ENCODE measurements around the gene CLIP4.

The CLIP4 gene

DNA sequence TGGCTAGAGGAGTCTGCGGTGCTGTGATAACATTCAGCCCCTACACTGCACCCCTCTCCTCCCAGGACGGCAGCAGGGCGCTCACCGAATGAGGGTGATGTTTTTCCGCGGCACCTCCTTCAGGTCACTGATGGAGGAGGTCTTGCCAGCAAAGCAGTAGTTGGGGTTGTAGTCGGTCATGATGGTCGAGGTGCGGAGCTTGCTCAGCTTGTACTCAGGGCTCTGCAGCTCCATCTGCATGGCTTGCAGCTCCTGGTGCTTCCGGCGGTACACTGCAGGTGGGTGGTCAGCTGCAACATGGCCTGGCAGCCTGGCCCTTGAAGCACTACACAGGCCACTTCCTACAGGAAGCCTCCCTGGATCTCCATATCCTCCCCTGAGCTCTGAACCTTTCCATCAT is 108.0 kb downstream of the CLIP4 start:
- no peak for DNase-seq

DNA sequence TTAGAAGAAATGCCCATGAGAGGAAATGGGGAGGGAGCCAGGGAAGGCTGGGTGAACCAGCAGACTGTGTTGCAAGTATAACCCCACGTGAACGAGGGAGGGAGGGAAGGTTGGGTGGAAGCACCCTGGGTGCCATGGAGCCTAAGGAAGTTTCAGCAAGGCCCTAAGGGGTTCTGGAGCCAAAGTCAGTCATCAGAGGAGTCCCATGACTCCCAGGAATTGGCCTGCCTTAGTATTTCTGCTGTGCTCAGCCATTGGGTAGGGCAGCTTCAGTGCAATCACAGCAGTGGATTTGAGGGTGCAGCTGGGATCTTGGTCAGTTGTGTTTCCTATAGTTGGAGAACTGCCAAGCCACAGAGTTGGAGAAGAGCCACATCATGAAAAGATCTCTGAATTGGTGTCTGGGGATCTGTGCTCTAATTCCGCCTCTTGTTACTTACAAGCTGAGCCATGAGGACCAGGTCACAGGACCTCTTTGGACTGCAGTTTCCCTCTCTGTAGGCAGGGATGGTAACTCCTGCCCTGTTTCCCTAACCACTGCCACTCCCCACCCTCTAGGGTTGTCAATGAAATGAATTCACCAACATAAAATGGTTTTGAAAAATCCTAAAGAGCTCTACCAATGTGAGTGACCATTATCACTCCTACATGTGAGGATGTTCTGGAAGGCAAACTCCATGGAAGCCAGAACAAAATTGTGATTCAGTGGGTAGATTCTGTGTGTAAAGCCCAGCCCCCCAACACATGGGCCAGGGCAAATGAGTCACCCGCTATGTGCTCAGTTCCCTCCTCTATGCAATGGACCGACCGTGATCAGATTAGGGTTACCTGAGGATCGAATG is 108.9 kb downstream of the CLIP4 start:
- DNase-seq: peak; percentile 54

DNA sequence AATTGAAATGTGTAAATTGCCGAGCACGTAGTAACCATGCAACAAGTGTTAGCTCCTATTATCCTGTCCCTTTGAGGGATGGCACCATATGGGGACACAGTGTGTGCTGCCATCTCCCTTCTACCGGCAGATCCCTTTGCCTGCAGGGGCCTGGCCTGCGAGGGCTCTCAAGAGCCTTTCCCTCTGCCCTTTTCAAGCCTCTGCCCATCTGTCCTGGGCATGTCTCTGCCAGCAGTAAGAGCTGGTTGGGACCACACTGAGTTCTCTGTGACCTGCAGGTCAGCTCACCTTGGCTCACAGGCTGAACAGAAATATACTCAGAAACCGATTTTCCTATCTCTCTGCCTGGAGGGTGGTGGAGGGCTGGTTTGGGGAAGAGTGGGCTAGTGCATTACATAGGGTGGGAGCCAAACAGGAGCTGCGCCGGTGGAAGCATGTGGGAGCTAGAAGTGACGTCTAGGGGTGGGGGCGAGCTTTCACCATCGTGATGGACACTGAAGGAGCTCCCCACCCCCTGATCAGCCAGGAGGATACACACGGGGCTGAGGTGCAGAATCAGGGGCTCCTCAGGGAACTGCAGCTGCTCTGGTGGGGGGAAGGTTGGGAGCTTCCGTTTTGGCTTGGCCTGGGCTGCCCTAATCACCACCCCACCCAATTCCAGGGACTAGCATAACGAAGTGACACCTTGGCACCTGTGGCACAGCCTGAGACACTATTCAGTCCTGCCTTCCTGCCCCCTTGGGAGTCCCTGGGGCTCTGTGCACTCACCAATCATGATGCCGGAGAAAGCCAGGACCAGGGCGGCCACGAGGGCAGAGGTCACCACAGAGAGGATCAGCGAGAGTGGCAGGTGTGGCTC is 109.7 kb downstream of the CLIP4 start:
- no peak for DNase-seq

DNA sequence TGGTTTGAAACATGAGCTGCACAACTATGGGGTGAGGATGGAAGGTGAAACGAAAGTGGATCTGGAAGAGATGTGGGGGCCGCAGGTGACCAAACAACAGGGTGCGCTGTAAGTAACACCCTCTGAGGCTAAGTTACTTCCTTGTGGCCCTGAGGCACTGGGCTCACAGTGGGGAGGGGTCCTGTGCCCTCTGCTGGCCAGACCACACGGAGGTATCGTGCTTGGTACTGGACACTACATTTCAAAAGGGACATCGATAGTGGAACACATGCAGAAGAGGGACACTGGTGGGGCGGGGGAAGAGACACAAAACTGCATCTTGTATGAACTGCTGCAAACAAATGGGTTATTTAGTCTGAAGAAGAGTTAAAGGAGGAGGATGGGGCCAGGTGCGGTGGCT is 110.6 kb downstream of the CLIP4 start:
- no peak for DNase-seq

DNA sequence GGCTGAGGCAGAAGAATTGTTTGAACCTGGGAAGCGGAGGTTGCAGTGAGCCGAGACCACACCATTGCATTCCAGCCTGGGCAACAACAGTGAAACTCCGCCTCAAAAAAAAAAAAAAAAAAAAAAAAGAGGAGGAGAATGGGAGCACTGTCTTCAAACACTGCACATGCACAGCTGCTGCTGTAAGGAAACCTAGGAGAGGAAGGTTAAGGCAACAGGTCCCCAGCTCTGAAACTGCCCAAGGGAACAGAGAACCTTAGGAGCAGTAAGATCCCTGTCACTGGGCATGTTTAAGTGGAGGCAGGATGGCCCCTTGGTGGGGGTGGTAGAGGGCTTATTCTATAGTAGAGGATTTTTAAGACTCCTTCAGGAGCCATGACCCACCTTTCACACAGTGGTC is 111.2 kb downstream of the CLIP4 start:
- DNase-seq: no peak

DNA sequence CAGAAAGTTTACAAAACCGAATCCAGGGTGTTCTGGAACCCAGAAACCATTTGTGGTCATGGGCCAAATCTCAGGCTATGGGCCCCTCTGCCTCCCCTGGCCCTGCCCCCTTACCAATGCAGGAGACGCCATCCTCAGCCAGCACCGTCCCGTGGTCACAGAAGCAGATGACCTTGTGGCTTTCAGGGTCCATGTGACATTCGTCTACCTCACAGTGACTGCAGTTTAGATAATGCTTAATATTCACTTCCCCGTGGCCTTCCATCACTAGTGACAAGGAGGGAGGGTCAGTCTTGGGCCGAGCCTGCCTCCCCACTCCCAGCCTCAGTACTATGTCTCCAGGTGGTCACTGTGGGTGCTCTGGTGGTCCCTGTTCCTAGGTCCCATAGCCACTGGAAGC is 111.6 kb downstream of the CLIP4 start:
- no peak for DNase-seq

DNA sequence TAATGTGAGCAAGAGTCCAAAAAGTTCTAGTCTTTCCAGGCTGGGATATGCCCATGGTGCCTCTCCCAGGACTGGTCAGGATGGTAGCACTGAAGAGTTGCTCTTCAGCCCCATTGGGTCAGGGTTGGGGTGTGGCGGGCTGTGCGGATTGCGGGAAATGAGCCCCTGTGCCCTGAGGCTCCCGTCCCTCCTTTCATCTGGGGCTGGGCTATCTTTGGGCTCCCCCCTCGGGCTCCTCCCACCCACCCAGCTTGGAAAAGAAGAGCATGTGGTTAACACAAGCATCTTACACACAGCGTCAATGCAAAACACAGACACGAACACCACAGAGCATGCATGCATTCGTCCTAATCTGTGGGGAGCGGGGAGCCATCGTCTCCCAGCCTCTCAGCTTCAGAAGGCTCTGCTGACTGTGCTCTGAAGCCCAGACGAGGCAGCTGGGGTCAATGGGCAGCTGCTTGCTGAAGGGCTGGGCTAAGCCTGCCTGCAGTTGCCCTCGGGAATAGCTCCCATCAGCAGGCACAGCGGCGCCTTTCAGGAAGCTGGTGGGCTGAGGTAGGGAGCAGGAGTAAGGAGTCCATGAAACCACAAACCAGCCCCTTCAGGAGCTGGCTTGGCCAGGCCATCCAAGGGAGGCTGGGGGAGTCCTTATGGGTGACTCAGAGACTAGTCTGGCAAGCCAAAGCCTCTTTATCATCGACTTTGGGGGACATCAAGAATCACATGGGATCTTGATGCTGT is 112.9 kb downstream of the CLIP4 start:
- DNase-seq: peak; percentile 65

DNA sequence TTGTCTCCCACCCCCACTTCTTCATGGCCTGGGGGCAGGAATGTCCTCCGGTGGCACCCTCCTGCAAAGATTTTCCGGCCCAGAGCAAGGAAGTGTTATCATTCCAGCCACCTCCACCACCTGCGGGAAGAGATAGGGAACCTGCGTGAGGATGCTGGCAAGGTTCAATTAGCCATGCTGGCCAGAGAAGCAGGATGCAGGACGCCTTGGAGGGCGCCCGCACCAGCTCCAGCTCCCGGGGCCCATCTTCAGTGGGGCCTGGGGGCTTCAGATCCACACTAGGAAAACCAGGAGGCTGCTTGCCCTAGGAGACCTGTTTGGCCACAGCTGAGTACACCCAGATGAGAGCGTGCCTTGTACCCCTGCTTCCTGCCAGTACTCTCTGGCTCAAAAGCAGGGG is 113.7 kb downstream of the CLIP4 start:
- no peak for DNase-seq

DNA sequence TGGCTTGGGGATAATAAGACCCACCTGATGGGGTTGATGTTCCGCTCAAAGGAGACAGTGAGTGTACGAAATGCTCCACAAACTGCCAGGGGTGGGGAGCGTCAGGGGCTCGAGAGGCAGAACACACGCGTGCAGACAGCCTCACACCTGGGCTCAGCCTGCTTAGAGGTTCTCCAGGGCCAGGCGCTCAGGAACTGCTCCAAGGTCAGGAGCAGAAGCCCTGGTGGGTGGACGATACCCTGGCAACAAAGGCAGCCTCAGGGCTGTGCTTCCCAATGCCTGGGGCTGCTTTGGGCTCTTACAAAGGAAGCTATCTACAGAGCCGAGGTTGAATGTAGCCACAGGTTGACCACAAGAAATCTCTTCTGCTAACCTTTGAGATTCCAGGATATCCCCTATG is 114.4 kb downstream of the CLIP4 start:
- no peak for DNase-seq

DNA sequence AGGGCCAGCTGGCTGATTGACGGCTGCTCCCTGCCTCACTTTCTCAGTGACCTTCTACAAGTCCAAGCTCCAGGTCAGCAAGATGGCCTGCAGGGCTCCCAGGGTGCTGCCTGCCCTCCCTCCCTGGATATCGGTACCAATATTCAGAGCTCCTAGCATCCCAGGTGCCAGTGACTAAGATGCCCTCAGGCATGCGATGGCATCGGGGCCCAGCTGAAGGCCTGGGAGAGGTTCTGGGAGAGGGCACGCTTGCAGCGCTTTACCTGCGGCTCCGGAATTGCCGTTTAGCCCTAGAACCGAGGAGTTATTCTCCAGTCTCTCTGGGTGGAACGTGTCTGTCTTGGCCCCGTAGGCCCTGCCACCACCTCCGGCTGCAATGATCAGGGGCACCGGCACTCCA is 116.8 kb downstream of the CLIP4 start:
- DNase-seq: no peak

DNA sequence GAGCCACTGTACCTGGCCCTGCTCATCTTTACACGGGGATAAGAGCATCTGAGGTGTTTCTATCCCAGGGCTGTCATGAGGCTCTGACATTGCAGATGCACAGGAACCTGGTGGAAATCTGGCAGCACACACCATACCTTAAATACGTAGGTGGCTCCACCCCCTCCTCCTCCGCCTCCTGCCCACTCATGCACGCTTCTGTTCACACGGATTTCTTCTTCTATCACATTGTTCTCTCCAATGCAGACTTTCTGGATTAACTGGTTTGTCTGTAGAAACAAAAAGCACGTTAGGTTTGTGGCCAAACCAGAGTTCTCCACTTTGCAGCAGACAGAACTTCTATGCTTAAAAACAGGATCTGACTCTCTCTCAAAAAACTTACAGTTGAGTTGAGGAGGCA is 118.2 kb downstream of the CLIP4 start:
- DNase-seq: no peak

DNA sequence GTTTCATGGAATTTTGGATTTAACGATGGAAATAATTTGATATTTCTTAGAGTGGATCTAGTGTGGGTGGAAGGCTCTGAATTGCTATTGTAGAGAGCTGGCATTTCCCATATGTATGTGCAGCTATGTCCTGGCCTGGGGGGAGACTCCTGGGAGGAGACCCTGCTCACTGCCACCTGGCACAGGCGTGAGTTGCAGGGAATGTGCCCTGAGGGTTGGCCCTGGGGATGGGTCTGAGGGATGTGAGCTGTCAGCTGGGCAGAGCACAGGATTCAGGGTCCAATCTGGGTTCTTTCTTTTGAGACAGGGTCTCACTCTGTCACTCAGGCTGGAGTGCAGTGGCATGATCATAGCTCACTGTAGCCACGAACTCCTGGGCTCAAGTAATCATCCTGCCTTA is 120.2 kb downstream of the CLIP4 start:
- DNase-seq: no peak

DNA sequence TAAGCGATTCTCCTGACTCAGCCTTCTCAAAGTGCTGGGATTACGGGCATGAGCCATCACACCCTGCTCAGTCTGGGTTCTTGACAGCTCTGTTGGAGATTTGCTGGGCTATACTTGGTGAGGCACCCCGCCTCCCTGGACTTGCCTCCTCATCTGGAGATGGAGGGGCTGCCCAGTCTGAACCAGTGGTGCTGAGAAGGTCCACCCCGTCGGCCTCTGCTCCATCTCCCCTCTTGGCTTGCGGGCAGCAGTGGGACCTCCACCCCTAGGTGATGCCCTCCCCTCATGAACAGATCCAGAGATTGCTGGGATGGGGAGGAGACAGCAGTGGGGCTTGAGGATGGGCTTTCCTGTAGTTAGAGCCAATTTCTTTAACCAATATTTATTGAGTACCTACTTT is 120.9 kb downstream of the CLIP4 start:
- DNase-seq: no peak

DNA sequence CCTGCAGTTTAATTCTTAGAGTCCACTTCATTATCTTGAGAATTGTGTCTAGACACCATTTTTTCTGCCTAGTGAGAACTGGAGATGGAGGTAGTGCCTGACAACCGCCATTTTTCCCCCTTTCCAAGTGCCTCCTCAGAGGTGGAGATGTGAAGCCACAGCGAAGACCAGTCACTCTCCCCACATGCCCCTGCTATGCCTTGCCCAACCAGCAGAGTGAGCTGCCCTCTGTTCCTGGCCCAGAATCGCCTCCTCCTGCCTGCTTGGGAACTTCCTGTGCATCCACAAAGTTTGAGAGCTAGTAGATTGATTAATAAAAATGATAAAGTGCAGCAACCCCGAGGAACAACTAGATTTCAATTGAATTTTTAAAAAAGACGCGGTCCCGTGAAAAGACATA is 123.3 kb downstream of the CLIP4 start:
- peak; percentile 29 for DNase-seq

Measured in fibroblast of skin of scalp (primary cell).